Spleen (tissue), 11 donors: ENCODE results near the gene GPD2. TPM values are rescaled to one million over a fixed set of nuclear protein-coding genes. Genes with fewer than 3 reads are reported as not detected.

Source experiments
- DNase-seq: peaks from one replicate; pipeline ENCODE4 v3.0.0-alpha.2; 2020
- H3K27ac ChIP-seq, 8 donors: fragments of 200-600 bp; sonication (generic) in 7 of 8; 1 replicate in 4 of 8; 2 replicates in 4 of 8; pipeline versions ENCODE4 v1.5.0 to v1.8.0; 2016 to 2021; ENCODE audit warnings: inconsistent platforms in 4 of 8, mild to moderate bottlenecking in 4 of 8, moderate library complexity in 1 of 8
- H3K27me3 ChIP-seq, 7 donors: fragments of 200-600 bp; sonication (generic) in 6 of 7; replicated peaks in 1 of 7; 1 replicate in 4 of 7; 2 replicates in 3 of 7; pipeline versions ENCODE4 v1.5.0 to v1.8.0; 2016 to 2021; ENCODE audit warnings: inconsistent platforms in 3 of 7, mild to moderate bottlenecking in 1 of 7
- H3K36me3 ChIP-seq, 6 donors: fragments of 200-600 bp; sonication (generic) in 5 of 6; 1 replicate in 4 of 6; 2 replicates in 2 of 6; pipeline versions ENCODE4 v1.5.0 to v1.8.0; 2016 to 2021; ENCODE audit warnings: inconsistent platforms in 2 of 6
- H3K4me1 ChIP-seq, 6 donors: fragments of 200-600 bp; sonication (generic) in 5 of 6; 1 replicate in 3 of 6; 2 replicates in 3 of 6; pipeline versions ENCODE4 v1.5.0 to v1.8.0; 2016 to 2021; ENCODE audit warnings: inconsistent platforms in 3 of 6
- H3K4me3 ChIP-seq, 8 donors: fragments of 200-600 bp; sonication (generic) in 7 of 8; 1 replicate in 4 of 8; 2 replicates in 4 of 8; pipeline versions ENCODE4 v1.5.0 to v1.8.0; 2016 to 2021; ENCODE audit warnings: inconsistent platforms in 4 of 8, mild to moderate bottlenecking in 4 of 8, moderate library complexity in 2 of 8
- H3K9me3 ChIP-seq, 8 donors: fragments of 200-600 bp; sonication (generic) in 7 of 8; 1 replicate in 4 of 8; 2 replicates in 4 of 8; pipeline versions ENCODE4 v1.5.0 to v1.8.0; 2016 to 2021; ENCODE audit warnings: inconsistent platforms in 4 of 8
- CTCF ChIP-seq, 11 experiments: fragments of 200-600 bp in 7 of 11; fragments of 450-650 bp in 4 of 11; sonication (generic) in 4 of 11; IDR thresholded peaks in 8 of 11; conservative IDR thresholded peaks in 3 of 11; 1 replicate in 7 of 11; 2 replicates in 4 of 11; pipeline versions ENCODE4 v1.4.0 to v1.8.0; 2016 to 2021; ENCODE audit warnings: antibody characterized with exemption in 11 of 11, inconsistent platforms in 4 of 11, mild to moderate bottlenecking in 1 of 11
- POLR2A ChIP-seq, 3 donors: fragments of 450-650 bp; IDR thresholded peaks; one replicate each; pipeline ENCODE4 v1.5.1; 2017; ENCODE audit warnings: antibody characterized with exemption in 3 of 3, mild to moderate bottlenecking in 1 of 3
- POLR2AphosphoS5 ChIP-seq, 3 donors: sonication (generic); formaldehyde crosslinking; IDR thresholded peaks; one replicate each; pipeline ENCODE4 v1.5.1; 2017; ENCODE audit warnings: antibody characterized with exemption in 3 of 3
- WGBS, 5 donors: extraction: QIAGEN DNeasy Blood & Tissue Kit in 3 of 5; methylation state at CpG; one replicate each; pipeline versions ENCODE4 v1.1.5 to v1.1.7; 2013 to 2018; 5-methylcytosine and 5-hydroxymethylcytosine counted together
- intact Hi-C: fragments of 100-400 bp; cut with DNase I; formaldehyde crosslinking; loops from one replicate; pipeline ENCODE4 v1.15.0; 2023; ENCODE audit warnings: low total_unique reads
- polyA plus RNA-seq, 3 donors: library from polyadenylated mRNA; stranded (reverse); fragments of 200-250 nt; gene quantifications; one replicate each; pipeline ENCODE4 v1.2.1, GENCODE V29; 2013
- total RNA-seq, 7 donors: library from RNA; depleted of rRNA in 3 of 7; stranded (reverse); fragments of >200 nt in 3 of 7; fragmentation: NEBNext Ultra II Directional in 4 of 7; extraction: Animal tissue kit (Norgen Biotek cat#: 25700) in 4 of 7; gene quantifications; one replicate each; pipeline versions ENCODE4 v1.1.0 to v1.2.1, GENCODE V29; 2016 to 2021
- donor health status: healthy with polysubstance abuse.
- donor health status: DM: no; HTN: no; CAD: no; lungs with moderate emphysema.
- donor health status: DM: no; HTN: no; CAD: no.
- donor health status: Bipolar disorder and iron deficiency.
- donor health status: healthy.
- donor health status: DM: no; HTN: no; CAD: no.
- donor health status: DM: yes; HTN: yes; CAD: no.

GPD2 gene
- total and polyA plus RNA-seq, 10 donors: 3.5 to 74.9 (median 28.8) TPM

DNA sequence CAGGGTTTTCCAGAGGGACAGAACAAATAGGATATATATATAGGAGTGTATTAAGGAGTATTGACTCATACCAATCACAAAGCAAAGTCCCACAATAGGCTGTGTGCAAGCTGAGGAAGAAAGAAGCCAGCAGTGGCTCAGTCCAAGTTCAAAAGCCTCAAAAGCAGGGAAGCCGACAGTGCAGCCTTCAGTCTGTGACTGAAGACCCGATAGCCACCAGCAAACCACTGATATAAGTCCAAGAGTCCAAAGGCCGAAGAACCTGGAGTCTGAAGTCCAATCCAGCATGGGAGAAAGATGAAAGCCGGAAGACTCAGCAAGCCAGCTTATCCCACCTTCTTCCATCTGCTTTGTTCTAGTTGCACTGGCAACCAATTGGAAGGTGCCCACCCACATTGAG, 39.0 kb upstream of the GPD2 start:
- TF ChIP-seq POLR2AphosphoS5 (IDR thresholded peaks at IDR 0.05) (no peak), POLR2A (IDR thresholded peaks at IDR 0.05) (no peak), CTCF (IDR thresholded peaks at IDR 0.05 in 8 of 11, conservative IDR thresholded peaks at IDR 0.05 in 3 of 11) (no peak)
- 90 to 99% (median 93%) methylated on average over 4 of the region's 4 CpGs for WGBS, 5 donors

DNA sequence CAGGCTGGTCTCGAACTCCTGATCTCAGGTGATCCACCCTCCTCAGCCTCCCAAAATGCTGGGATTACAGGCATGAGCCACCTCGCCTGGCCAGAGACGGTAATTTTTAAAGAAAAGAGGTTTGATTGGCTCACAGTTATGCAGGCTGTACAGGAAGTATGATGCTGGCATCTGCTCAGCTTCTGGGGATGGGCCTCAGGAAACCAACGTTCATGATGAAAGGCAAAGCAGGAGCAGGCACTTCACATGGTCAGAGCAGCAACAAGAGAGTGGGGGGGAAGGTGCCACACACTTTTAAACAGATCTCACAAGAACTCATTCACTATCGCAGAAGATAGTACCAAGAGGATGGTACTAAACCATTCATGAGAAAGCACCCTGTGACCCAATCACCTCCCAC, 38.0 kb upstream of the GPD2 start:
- H3K27me3 ChIP-seq: no peaks in the 10 kb centered on the region
- no peaks in the 10 kb centered on the region for H3K9me3 ChIP-seq
- H3K4me3 ChIP-seq: no peak overlapping the region
- H3K27ac ChIP-seq: no peak overlapping the region
- no peak for DNase-seq
- no peak for TF ChIP-seq POLR2AphosphoS5 (IDR thresholded peaks at IDR 0.05)
- TF ChIP-seq CTCF (IDR thresholded peaks at IDR 0.05 in 8 of 11, conservative IDR thresholded peaks at IDR 0.05 in 3 of 11): no peak
- no peak for TF ChIP-seq POLR2A (IDR thresholded peaks at IDR 0.05)
- intact Hi-C loops: loop anchor here (10.0 kb wide), 1 partner anchor 53 kb away; no protein-coding TSS in a partner anchor
- WGBS, 5 donors: 56 to 73% (median 65%) methylated on average over 5 of the region's 5 CpGs
- H3K4me1 ChIP-seq: peaks cover 4 to 39% (median 19%) of the 10 kb centered on the region in 6 donors
- no peaks in the 10 kb centered on the region for H3K36me3 ChIP-seq

More for the DNA sequence above, 39.0 kb upstream of the GPD2 start:
- Histone ChIP-seq H3K27ac (no peak overlapping the region), H3K4me3 (no peak overlapping the region), H3K27me3 (no peaks in the 10 kb centered on the region), H3K36me3 (no peaks in the 10 kb centered on the region), H3K9me3 (no peaks in the 10 kb centered on the region), H3K4me1 (peaks cover 4 to 39% (median 19%) of the 10 kb centered on the region in 6 donors)
- intact Hi-C loops: loop anchor here (10.0 kb wide), 1 partner anchor 52 kb away; no protein-coding TSS in a partner anchor
- no peak for DNase-seq

- Histone ChIP-seq H3K9me3 (no peaks in the 10 kb centered on the region), H3K4me3 (peak overlapping the region in 7 of 8 donors; percentile 60 to 97 (median 82)), H3K36me3 (no peaks in the 10 kb centered on the region), H3K27ac (peak overlapping the region; percentile 83 to 98 (median 92)), H3K27me3 (no peaks in the 10 kb centered on the region), H3K4me1 (peaks cover 4 to 39% (median 19%) of the 10 kb centered on the region in 6 donors)
- no peak for DNase-seq
- WGBS, 5 donors: 49 to 70% (median 54%) methylated on average over 10 of the region's 10 CpGs
- intact Hi-C loops: loop anchor here (10.0 kb wide), 1 partner anchor 55 kb away; no protein-coding TSS in a partner anchor
- no peak for TF ChIP-seq CTCF (IDR thresholded peaks at IDR 0.05 in 8 of 11, conservative IDR thresholded peaks at IDR 0.05 in 3 of 11)
- no peak for TF ChIP-seq POLR2AphosphoS5 (IDR thresholded peaks at IDR 0.05)
- TF ChIP-seq POLR2A (IDR thresholded peaks at IDR 0.05): no peak
Measured at GRCh38 chr2:156399224-156399949, 36.8 kb upstream of the GPD2 start.
